HFF-Myc (cell line): ENCODE results near the gene CTXN2.

Experiments used
- DNase-seq: peaks from one replicate; pipeline ENCODE4 v3.0.0-alpha.2; 2011; ENCODE audit warnings: low read depth; ENCODE audit errors: extremely low read depth
- H3K4me3 ChIP-seq: replicated peaks from 2 replicates; pipeline ENCODE4 v1.5.1; 2011; ENCODE audit warnings: low read depth, mild to moderate bottlenecking, control low read depth, low read length
- TF ChIP-seq, protein P1 (sequence below): IDR thresholded peaks from 2 replicates; pipeline ENCODE4 v1.5.1; 2012; ENCODE audit warnings: mild to moderate bottlenecking, low read depth, low read length, control low read depth; ENCODE audit errors: missing control alignments

The CTXN2 gene

DNA sequence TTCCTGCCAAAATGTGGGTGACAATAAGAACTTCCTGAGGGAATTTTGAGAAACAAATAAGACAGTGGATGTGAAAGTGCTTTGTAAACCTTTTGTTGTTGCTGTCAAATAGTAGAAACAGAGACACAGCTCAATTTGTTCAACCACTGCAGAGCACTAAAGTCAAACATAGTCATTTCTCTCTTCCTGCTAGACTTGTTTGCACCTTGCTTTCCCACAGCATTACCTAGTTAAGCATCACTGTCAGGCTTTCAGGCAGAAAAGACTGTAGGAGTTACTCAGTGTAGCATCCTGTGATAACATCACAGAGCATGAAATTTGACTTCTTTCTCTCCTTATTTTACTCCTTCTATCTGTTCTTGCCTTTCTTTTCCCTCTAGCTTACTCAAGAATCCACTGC is 41.8 kb downstream of the CTXN2 start:
- no peak overlapping the region for H3K4me3 ChIP-seq
- TF ChIP-seq, protein P1, sequence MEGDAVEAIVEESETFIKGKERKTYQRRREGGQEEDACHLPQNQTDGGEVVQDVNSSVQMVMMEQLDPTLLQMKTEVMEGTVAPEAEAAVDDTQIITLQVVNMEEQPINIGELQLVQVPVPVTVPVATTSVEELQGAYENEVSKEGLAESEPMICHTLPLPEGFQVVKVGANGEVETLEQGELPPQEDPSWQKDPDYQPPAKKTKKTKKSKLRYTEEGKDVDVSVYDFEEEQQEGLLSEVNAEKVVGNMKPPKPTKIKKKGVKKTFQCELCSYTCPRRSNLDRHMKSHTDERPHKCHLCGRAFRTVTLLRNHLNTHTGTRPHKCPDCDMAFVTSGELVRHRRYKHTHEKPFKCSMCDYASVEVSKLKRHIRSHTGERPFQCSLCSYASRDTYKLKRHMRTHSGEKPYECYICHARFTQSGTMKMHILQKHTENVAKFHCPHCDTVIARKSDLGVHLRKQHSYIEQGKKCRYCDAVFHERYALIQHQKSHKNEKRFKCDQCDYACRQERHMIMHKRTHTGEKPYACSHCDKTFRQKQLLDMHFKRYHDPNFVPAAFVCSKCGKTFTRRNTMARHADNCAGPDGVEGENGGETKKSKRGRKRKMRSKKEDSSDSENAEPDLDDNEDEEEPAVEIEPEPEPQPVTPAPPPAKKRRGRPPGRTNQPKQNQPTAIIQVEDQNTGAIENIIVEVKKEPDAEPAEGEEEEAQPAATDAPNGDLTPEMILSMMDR: no peak
- DNase-seq: no peak

DNA sequence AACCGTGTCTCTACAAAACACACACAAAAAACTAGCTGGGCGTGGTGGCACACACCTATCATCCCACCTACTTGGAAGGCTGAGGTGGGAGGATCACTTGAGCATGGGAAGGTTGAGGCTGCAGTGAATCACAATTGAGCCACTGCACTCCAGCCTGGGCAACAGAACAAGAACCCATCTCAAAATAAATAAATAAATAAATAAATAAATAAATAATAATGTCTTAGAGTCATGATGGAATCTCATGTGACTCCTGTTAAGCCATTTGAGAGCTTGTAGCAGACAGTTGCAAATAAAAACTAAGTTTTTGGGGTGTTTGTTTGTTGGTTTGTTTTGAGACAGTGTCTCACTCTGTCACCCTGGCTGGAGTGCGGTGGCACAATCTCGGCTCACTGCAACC is 47.9 kb downstream of the CTXN2 start:
- H3K4me3 ChIP-seq: no peak overlapping the region
- no peak for DNase-seq
- TF ChIP-seq, protein P1: no peak

DNA sequence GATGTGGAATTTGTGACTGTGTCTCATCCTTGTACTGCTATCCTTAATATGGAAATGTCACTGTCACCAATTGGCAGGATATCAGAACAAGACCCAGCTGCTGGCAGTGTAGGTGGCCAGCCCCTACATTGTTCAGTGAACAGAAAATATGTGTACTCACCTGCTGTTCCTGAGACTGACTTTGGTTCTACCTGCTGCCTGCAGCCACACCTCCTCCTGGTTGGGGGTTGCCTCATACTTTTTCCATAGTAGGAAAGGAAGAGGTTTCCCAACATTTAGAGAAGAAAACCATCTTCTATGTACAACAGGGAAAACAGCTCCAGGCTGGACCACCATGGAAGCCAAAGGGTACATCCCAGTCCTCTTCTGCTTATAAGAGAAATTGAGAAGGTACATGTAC is 50.5 kb downstream of the CTXN2 start:
- DNase-seq: no peak
- TF ChIP-seq, protein P1: no peak
- no peak overlapping the region for H3K4me3 ChIP-seq

DNA sequence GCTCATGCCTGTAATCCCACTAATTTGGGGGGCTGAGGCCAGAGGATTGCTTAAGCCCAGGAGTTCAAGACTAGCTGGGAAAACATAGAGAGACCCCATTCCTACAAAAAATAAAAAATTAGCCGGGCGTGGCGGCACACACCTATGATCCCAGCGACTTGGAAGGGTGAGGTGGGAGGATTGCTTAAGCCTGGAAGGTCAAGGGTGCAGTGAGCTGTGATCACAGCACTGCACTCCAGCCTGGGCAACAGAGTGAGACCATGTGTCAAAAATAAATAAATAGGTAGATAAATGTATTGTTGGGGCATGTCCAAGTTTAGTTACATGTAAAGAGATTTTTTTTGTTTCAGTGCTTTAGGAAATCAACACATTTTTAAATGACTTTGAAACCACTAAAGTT is 51.1 kb downstream of the CTXN2 start:
- H3K4me3 ChIP-seq: no peak overlapping the region
- TF ChIP-seq, protein P1: no peak
- DNase-seq: no peak

DNA sequence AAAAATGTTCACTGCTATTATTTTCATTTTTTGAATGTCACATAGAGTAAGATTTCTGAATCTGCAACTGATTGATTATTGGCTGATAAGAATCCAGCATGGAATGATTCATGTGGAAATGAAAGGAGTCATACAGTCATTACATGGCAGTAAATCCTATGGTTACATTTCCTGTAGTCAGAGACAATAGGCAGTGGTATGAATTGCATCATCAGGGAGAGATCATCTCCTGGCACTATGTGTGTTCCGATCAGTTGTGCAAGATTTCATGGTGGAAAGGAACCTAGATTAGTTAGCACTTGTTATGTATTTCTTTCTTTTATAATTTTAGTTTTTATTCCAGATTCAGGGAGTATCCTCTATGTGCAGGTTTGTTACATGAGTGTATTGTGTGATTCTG is 53.5 kb downstream of the CTXN2 start:
- DNase-seq: no peak
- TF ChIP-seq, protein P1: no peak
- H3K4me3 ChIP-seq: no peak overlapping the region

DNA sequence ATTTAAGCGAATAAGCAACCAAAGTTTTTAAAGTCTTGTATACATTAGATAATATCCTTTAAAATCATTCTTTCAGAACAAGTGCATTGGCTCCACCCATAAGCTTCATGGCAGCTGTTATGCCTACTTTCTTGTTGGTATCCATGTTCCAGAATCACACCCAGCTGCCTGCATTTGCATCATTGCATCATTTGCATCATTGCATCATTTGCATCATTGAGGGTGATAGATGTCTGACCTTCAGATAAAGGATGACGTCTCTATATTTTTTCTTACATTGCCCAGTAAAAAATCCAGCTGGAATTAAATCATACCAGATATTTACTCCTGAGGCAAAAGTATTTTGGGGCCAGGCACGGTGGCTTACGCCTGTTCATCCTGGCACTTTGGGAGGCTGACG is 56.9 kb downstream of the CTXN2 start:
- H3K4me3 ChIP-seq: no peak overlapping the region
- TF ChIP-seq, protein P1: no peak
- DNase-seq: no peak

DNA sequence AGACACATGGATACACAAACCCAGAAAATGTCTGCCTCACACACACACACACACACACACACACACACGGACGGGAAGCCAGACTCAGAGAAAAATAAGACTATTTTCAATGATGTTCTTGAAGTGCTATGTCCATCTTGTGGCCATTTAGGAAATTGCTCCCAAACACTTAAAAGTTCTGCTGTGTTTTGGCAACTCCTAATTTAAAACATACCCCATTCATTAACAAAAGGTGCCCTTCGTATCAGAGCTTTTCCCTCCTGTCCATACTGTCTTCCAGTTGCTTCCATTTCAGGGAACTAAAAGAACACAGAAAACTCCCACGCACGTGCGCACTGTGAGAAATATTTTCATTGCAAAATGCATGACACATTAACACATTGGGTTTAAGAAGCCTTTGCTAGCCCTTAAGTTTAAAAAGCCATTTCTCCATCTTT is 59.2 kb downstream of the CTXN2 start:
- no peak overlapping the region for H3K4me3 ChIP-seq
- TF ChIP-seq, protein P1: peak; percentile 58
- DNase-seq: peak; percentile 65
